C4-2B (cell line): ENCODE results near the gene MLLT6.

Source experiments
- H3K27ac ChIP-seq: fragments of 450-650 bp; 2 replicates; pipeline ENCODE4 v1.5.1; 2017
- ZFX ChIP-seq: fragments of 450-650 bp; IDR thresholded peaks from 2 replicates; pipeline ENCODE4 v1.6.1; 2017
- TF ChIP-seq, protein P1 (sequence below): fragments of 450-650 bp; conservative IDR thresholded peaks from 2 replicates; pipeline ENCODE4 v1.5.1; 2017; ENCODE audit warnings: mild to moderate bottlenecking

Gene MLLT6

DNA sequence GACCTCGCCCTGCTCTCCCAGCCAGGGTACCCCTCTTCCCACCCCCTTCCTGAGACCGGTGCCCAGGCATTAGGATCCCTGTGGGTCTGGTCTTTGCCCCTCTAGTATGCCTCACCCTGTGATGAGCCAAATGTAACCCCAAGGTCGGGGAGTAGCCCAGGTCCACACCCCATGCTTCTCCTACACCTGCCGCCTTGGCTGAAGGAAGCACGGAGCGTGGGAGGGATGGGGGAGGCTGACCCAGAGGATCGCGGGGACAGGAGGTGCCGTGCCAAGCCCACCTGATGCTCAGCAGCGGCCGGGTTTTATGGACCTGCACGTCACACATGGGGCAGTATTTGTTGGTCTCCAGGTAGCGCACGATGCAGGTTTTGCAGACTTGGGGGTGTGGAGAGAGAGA, 34.2 kb downstream of the MLLT6 start:
- TF ChIP-seq, protein P1, sequence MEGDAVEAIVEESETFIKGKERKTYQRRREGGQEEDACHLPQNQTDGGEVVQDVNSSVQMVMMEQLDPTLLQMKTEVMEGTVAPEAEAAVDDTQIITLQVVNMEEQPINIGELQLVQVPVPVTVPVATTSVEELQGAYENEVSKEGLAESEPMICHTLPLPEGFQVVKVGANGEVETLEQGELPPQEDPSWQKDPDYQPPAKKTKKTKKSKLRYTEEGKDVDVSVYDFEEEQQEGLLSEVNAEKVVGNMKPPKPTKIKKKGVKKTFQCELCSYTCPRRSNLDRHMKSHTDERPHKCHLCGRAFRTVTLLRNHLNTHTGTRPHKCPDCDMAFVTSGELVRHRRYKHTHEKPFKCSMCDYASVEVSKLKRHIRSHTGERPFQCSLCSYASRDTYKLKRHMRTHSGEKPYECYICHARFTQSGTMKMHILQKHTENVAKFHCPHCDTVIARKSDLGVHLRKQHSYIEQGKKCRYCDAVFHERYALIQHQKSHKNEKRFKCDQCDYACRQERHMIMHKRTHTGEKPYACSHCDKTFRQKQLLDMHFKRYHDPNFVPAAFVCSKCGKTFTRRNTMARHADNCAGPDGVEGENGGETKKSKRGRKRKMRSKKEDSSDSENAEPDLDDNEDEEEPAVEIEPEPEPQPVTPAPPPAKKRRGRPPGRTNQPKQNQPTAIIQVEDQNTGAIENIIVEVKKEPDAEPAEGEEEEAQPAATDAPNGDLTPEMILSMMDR, result no peak
- TF ChIP-seq ZFX, result no peak
- no peak overlapping the region for H3K27ac ChIP-seq

- no peak overlapping the region for H3K27ac ChIP-seq
- TF ChIP-seq, protein P1, result no peak
- no peak for TF ChIP-seq ZFX
Observed at GRCh38 chr17:38740044-38740443, 35.0 kb downstream of the MLLT6 start.

GRCh38 chr17:38740806-38741205, 35.7 kb downstream of the MLLT6 start:
- peak overlapping the region; percentile 58 for H3K27ac ChIP-seq
- TF ChIP-seq, protein P1, result no peak
- TF ChIP-seq ZFX, result no peak

DNA sequence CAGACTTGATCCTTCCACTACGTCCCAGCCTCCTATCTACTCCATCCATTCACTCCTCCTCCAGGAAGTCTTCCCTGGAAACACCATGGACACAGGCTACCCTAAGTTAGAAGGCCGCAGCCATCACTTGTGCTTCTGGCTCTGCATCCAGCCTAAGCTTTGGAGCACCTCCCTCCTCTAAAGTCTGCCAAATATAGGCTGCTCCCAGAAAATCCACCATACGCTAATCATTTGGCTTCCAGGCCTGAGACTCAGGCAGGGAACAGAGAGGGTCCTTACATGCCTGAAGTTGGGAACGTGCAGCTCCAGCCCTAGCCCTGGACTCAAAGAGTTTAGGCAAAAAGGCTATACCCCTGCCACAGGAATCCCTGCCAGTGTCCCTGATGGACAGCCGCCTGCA, 36.4 kb downstream of the MLLT6 start:
- TF ChIP-seq ZFX, result no peak
- TF ChIP-seq, protein P1, result no peak
- peak overlapping the region; percentile 58 for H3K27ac ChIP-seq

DNA sequence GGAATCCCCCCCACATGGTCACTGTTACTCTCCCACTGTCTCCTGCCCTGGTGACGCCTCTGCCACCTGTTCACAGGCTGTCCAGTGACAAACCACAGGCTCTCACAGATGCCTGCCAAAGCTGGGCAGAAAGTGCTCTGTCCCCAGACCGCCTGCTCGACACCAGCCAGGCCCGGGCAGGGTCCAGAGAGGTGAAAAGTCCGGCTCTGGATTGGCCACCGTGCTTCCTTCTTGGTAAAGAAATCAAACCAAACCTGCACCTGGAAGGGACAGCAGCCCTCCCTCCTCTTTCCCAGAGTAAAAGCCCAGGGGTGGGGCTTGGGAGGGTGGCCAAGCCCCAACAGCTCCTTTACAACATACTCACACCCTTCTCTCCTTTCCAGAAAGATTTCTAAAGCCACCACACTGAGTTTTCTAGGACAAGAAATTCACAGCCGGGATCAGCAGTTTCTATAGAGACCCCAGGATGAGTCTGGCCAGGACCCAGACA, 36.9 kb downstream of the MLLT6 start:
- peak overlapping the region; percentile 58 for H3K27ac ChIP-seq
- TF ChIP-seq, protein P1, result no peak
- TF ChIP-seq ZFX, result no peak

- peak overlapping the region; percentile 58 for H3K27ac ChIP-seq
- TF ChIP-seq, protein P1, result no peak
- no peak for TF ChIP-seq ZFX
Observed at GRCh38 chr17:38742411-38743308, 37.6 kb downstream of the MLLT6 start.

GRCh38 chr17:38743556-38744171, 38.6 kb downstream of the MLLT6 start:
- TF ChIP-seq ZFX, result no peak
- TF ChIP-seq, protein P1, result no peak
- peak overlapping the region; percentile 58; the same call in 1 of the 2 replicates for H3K27ac ChIP-seq
